Sciatic nerve (tissue), 2 donors: Measurements from ENCODE around the gene FANCE. TPM values are rescaled to one million over a fixed set of nuclear protein-coding genes. Genes with fewer than 3 reads are reported as not detected.
"Not testable (repeated sequence)": the region's sequence is repeated elsewhere in the genome, so short reads cannot be mapped to it uniquely, and the experiment has no call there.

Experiments used
- ATAC-seq: fragments of 200-7000 bp; cut with Tn5 transposase; one replicate; pipeline ENCODE4 v1.9.1; 2020; ENCODE audit warnings: mild to moderate bottlenecking, moderate library complexity
- DNase-seq: peaks from one replicate; pipeline ENCODE4 v3.0.0-alpha.2; 2020; ENCODE audit warnings: low spot score
- intact Hi-C: fragments of 100-400 bp; cut with DNase I; formaldehyde crosslinking; loops from one replicate; pipeline ENCODE4 v1.14.2; 2022
- microRNA-seq: library from miRNA; unstranded; fragments of <30 nt; microRNA quantifications from one replicate; pipeline ENCODE4 v1.2.0, GENCODE V29; 2020
- total RNA-seq: library from RNA; stranded (reverse); fragmentation: NEBNext Ultra II Directional; extraction: Animal tissue kit (Norgen Biotek cat#: 25700); gene quantifications from one replicate; pipeline ENCODE4 v1.2.1, GENCODE V29; 2021
- donor health status: DM: no; HTN: no; CAD: no.
- donor health status: DM: no; HTN: no; CAD: no.

Gene FANCE
- total RNA-seq, 1 donor from 2014 or later: 6.4 TPM

- ATAC-seq (no peak), DNase-seq (no peak)
- intact Hi-C loops: no loop called here
These were observed 56.4 kb downstream of the FANCE start for GRCh38 chr6:35508542-35508941.

GRCh38 chr6:35510916-35511561 lies 58.9 kb downstream of the FANCE start:
- intact Hi-C loops: no loop called here
- ATAC-seq (no peak), DNase-seq (no peak)

GRCh38 chr6:35511562-35511941 lies 59.4 kb downstream of the FANCE start:
- no peak for DNase-seq
- intact Hi-C loops: no loop called here
- peak; percentile 35 for ATAC-seq

- DNase-seq (no peak), ATAC-seq (no peak)
- intact Hi-C loops: no loop called here
These were observed 59.9 kb downstream of the FANCE start for GRCh38 chr6:35512006-35512405.

GRCh38 chr6:35512740-35513139 lies 60.6 kb downstream of the FANCE start, which contains the start of gene TULP1:
TULP1 (minus strand) TSS chr6:35512896; CDS start chr6:35512858, 38 bp downstream.
- no peak for ATAC-seq
- no peak for DNase-seq
- intact Hi-C loops: no loop called here

GRCh38 chr6:35514587-35514986 lies 62.4 kb downstream of the FANCE start:
- ATAC-seq: no peak
- intact Hi-C loops: no loop called here
- DNase-seq: no peak

GRCh38 chr6:35515939-35516338 lies 63.8 kb downstream of the FANCE start:
- DNase-seq, ATAC-seq, intact Hi-C loops: not testable (repeated sequence)

Small RNA genes within 50 kb of the gene (microRNA-seq; reads per million reads assigned to microRNA genes)
- not detected for gene MIR7111

Other genes with a start within 250 kb of the FANCE start
- gene SCUBE3, start 238.4 kb upstream of the FANCE start, total RNA-seq: 2.9 TPM
- gene ZNF76, start 192.6 kb upstream of the FANCE start, total RNA-seq: 45.8 TPM
- 11.6 TPM for gene DEF6, start 154.5 kb upstream of the FANCE start, total RNA-seq
- 26.7 TPM for gene PPARD, start 109.8 kb upstream of the FANCE start, total RNA-seq
- gene RPL10A, start 16.1 kb downstream of the FANCE start, total RNA-seq: 813 TPM
- 20.5 TPM for gene TEAD3, start 44.7 kb downstream of the FANCE start, total RNA-seq
- gene TULP1, start 60.6 kb downstream of the FANCE start, total RNA-seq: not detected
- 23.6 TPM for gene FKBP5, start 236.6 kb downstream of the FANCE start, total RNA-seq